22Rv1 (cell line): ENCODE measurements around the gene WNT4.
"Not testable (repeated sequence)": the region's sequence is repeated elsewhere in the genome, so short reads cannot be mapped to it uniquely, and the experiment has no call there.

Source experiments
- H3K27ac ChIP-seq: fragments of 450-650 bp; 2 replicates; pipeline ENCODE4 v1.5.1; 2017
- CTCF ChIP-seq: fragments of 450-650 bp; IDR thresholded peaks from 2 replicates; pipeline ENCODE4 v1.5.1; 2017; ENCODE audit warnings: mild to moderate bottlenecking
- ZFX ChIP-seq: fragments of 450-650 bp; IDR thresholded peaks from 2 replicates; pipeline ENCODE4 v1.6.1; 2017; ENCODE audit warnings: antibody characterized with exemption, borderline replicate concordance

The WNT4 gene

GRCh38 chr1:22093513-22093912 lies 49.4 kb downstream of the WNT4 start:
- H3K27ac ChIP-seq: no peak overlapping the region

GRCh38 chr1:22092026-22092768 lies 50.7 kb downstream of the WNT4 start:
- H3K27ac ChIP-seq: not testable (repeated sequence)

More at GRCh38 chr1:22093513-22093912, 49.4 kb downstream of the WNT4 start:
- no peak for TF ChIP-seq CTCF
- TF ChIP-seq ZFX: no peak

GRCh38 chr1:22090867-22091266 lies 52.0 kb downstream of the WNT4 start:
- TF ChIP-seq ZFX (no peak), CTCF (no peak)
- H3K27ac ChIP-seq: no peak overlapping the region

GRCh38 chr1:22089787-22090186 lies 53.1 kb downstream of the WNT4 start:
- no peak for TF ChIP-seq ZFX
- TF ChIP-seq CTCF: no peak
- no peak overlapping the region for H3K27ac ChIP-seq

- no peak for TF ChIP-seq ZFX
- TF ChIP-seq CTCF: no peak
- H3K27ac ChIP-seq: no peak overlapping the region
Measured at GRCh38 chr1:22089134-22089571, 53.7 kb downstream of the WNT4 start.

GRCh38 chr1:22088331-22088730 lies 54.6 kb downstream of the WNT4 start:
- no peak overlapping the region for H3K27ac ChIP-seq
- TF ChIP-seq CTCF: no peak
- TF ChIP-seq ZFX: no peak

- TF ChIP-seq CTCF (no peak), ZFX (no peak)
- H3K27ac ChIP-seq: no peak overlapping the region
Measured at GRCh38 chr1:22080191-22080590, 62.7 kb downstream of the WNT4 start.

GRCh38 chr1:22078133-22078532 lies 64.8 kb downstream of the WNT4 start:
- no peak for TF ChIP-seq ZFX
- no peak for TF ChIP-seq CTCF
- H3K27ac ChIP-seq: no peak overlapping the region
